Placental pericyte (primary cell): ENCODE measurements around the gene C2orf78. TPM values are rescaled to one million over a fixed set of nuclear protein-coding genes. Genes with fewer than 3 reads are reported as not detected.

Source experiments
- total RNA-seq: library from RNA; depleted of rRNA; stranded (reverse); fragments of >200 nt; gene quantifications from 2 replicates; pipeline ENCODE4 v1.2.3, GENCODE V29; 2012

Gene C2orf78, protein sequence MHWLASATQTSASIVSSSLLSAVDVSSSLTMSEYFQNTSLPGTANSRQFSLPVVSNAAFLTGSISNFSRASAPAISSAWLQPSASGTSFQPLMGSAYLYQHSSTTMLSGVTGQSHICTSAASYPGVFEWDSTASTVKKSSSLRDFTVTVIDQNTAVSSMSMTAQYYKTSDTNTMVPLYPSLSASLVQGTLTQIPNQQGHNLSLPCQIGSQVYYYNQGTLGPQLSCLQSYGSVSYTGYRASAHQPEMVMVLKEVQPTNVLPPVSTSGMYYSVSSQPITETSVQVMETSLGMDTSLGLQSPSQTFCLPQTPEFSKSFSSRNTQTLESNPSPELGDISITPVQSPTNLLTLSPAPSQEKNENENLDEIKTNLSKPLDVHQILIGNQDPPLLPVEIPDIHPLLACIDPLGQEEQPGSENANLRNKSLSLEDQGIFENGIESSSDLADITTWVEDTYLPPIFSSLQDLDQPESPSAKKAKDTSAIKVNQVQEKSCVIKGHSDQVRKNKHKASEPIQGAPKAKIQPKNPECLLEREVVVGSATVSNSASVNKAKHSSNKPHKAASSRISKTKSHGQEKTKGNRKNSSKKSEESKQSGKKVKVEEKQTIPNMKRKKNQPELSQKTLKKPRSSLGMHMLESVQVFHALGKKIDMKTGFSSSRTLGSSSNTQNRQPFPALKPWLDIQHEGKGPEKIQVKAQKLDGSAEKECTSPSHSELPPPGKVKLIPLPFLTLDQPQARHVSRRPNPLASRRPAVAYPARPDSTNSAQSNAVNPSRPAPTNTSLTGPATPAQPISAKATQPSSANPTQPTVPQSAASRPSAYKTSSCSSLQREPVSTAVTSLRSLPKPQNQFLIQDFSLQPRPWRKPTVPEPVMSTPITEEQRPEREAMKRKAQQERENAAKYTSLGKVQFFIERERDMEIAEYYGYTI
- total RNA-seq: not detected in 2 replicates

GRCh38 chr2:73783883-73784282 lies at the start of gene C2orf78:
Gene C2orf78 (plus strand): TSS chr2:73784183. CDS start chr2:73784310, 127 bp downstream.

DNA sequence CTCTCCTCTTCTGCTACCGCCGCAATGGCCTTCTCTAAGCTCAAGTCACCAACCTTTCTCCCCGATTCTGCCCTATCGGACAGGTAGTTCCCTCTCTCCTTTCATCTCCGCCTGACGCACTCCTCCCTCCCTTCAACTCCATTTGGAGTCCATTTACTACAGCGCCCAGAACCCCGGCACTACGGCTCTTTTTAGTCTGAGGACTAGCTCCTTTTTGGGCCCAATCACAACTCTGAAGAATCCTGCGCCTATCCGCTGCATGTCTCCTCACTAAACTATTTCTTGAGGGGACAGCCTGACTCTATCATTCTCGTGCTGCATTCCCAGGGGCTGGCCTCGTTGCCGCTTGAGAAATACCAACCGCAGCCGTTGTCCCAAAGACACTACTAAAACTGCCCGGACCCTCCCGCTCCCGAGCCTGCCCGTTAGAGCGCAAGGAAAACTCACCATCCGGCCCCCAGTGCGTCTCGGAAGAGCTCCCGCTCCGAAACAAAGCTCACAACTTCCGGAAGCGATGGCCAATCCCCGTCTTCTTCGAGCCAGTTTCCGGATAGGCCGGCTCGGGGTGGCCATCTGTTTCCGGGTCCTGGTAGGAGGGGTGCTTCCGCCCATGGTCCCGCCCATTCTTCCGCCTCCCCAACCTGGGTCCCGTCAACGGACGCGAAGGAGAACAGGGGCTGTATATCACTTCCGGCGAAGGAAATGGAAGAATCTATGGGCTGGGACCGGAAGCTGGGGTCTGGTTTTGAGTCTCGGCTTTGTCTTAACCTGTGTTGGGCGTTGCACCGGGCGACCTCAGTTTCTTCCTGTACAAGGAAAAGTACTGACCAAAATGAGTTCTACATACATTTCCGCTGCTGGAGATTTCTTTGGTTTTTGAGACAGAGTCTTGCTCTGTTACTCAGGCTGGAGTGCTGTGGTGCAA lies 46.9 kb upstream of the C2orf78 start, which contains the start of gene TPRKB:
TSS of gene TPRKB (minus strand) at position 491 of the 925 bp plus-strand sequence. CDS start 2,776 bp downstream, outside the sequence.

DNA sequence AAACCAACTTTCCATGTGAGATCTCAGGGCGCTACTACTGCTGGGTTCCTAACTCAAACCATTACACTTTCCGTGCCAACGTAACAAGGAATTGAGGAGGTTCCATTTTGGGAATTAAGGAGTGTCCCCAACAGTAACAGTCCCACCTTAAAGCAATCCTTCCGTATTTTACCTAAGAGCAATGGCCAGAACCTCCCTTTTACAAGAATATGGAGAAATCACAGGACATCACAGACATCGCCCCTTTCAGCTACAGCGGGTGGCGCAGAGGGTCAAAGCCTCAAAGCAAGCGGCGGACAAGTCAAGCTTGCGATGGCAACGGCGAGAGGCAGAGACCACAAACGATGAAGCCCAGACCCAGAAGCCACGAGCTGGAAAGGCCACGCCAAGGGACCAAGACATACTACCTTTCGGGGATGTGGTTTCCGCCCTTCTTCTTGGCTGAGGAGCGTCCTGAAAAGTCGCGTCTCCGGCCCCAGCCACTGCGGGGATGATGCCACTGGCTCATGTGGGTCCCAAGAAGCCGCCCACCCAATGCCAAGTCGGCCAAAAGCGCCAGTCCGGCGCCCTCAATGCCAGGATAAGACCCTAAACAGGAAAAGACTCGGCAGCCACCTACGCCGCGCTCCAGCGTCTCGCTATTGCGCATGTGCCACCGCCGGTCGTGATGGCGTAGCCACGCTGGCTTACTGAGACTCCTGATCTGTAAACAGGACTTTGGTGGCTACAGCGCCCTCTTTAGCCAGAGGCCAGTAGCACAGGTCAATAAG lies 4.3 kb upstream of the C2orf78 start, which contains the start of gene DUSP11:
TSS of gene DUSP11 (minus strand) at position 637 of the 770 bp plus-strand sequence. CDS start at position 508, 129 bp downstream.

GRCh38 chr2:73828818-73829570 lies 45.0 kb downstream of the C2orf78 start, which contains the start of gene STAMBP:
Gene STAMBP (plus strand): TSS chr2:73828961. CDS start chr2:73830857, 1,896 bp downstream.

Other genes starting within 250 kb of the C2orf78 start
- gene NAT8, start 141.8 kb upstream of the C2orf78 start, total RNA-seq: not detected in 2 replicates
- 13.1 and 33.2 TPM in 2 replicates for gene TPRKB, start 46.8 kb upstream of the C2orf78 start, total RNA-seq
- 24.9 and 33.5 TPM in 2 replicates for gene DUSP11, start 4.1 kb upstream of the C2orf78 start, total RNA-seq
- gene STAMBP, start 44.8 kb downstream of the C2orf78 start, total RNA-seq: 24.3 and 26.8 TPM in 2 replicates
- gene ACTG2, start 108.8 kb downstream of the C2orf78 start, total RNA-seq: 61.7 and 148 TPM in 2 replicates
- 44.0 and 58.0 TPM in 2 replicates for gene DGUOK, start 142.7 kb downstream of the C2orf78 start, total RNA-seq
- 10.7 and 11.0 TPM in 2 replicates for gene TET3, start 200.7 kb downstream of the C2orf78 start, total RNA-seq